Stimulated activated CD4-positive, alpha-beta T cell treated with anti-CD3 and anti-CD28 coated beads, TNF-alpha, amount 100 ng/mL, for 48 hours (primary cell): Measurements from ENCODE around the gene OPHN1.
"Not testable (repeated sequence)": the region's sequence is repeated elsewhere in the genome, so short reads cannot be mapped to it uniquely, and the experiment has no call there.

ENCODE experiments used
- DNase-seq, 3 donors: peaks; one replicate each; pipeline ENCODE4 v3.0.0-alpha.2; 2020; ENCODE audit warnings: low read depth in 3 of 3

OPHN1 gene

GRCh38 chrX:68358679-68359078, 74.6 kb downstream of the OPHN1 start:
- no peak for DNase-seq

GRCh38 chrX:68355629-68355920, 77.7 kb downstream of the OPHN1 start:
- DNase-seq, result no peak

GRCh38 chrX:68354879-68355628, 78.2 kb downstream of the OPHN1 start:
- DNase-seq, result no peak

- no peak for DNase-seq
Measured at GRCh38 chrX:68345025-68345424, 88.3 kb downstream of the OPHN1 start.

- no peak for DNase-seq
Measured at GRCh38 chrX:68343551-68343950, 89.7 kb downstream of the OPHN1 start.

GRCh38 chrX:68332201-68332731, 101.0 kb downstream of the OPHN1 start:
- DNase-seq, result no peak

- not testable (repeated sequence) for DNase-seq
Measured at GRCh38 chrX:68326841-68327240, 106.5 kb downstream of the OPHN1 start.

GRCh38 chrX:68307769-68308168, 125.5 kb downstream of the OPHN1 start:
- no peak for DNase-seq

GRCh38 chrX:68304602-68305001, 128.7 kb downstream of the OPHN1 start:
- no peak for DNase-seq

GRCh38 chrX:68299898-68300297, 133.4 kb downstream of the OPHN1 start:
- DNase-seq, result no peak

- no peak for DNase-seq
Measured at GRCh38 chrX:68292471-68292870, 140.8 kb downstream of the OPHN1 start.

GRCh38 chrX:68288127-68288526, 145.2 kb downstream of the OPHN1 start:
- no peak for DNase-seq

GRCh38 chrX:68287419-68287818, 145.9 kb downstream of the OPHN1 start:
- no peak for DNase-seq

- DNase-seq, result no peak
Measured at GRCh38 chrX:68286980-68287379, 146.3 kb downstream of the OPHN1 start.

GRCh38 chrX:68286076-68286475, 147.2 kb downstream of the OPHN1 start:
- DNase-seq, result no peak

- DNase-seq, result no peak
Measured at GRCh38 chrX:68284281-68284904, 148.9 kb downstream of the OPHN1 start.

GRCh38 chrX:68273887-68274286, 159.4 kb downstream of the OPHN1 start:
- DNase-seq, result no peak

- DNase-seq, result not testable (repeated sequence)
Measured at GRCh38 chrX:68264793-68265192, 168.5 kb downstream of the OPHN1 start.

- DNase-seq, result no peak
Measured at GRCh38 chrX:68261060-68261672, 172.1 kb downstream of the OPHN1 start.

GRCh38 chrX:68256990-68257389, 176.3 kb downstream of the OPHN1 start:
- no peak for DNase-seq

GRCh38 chrX:68254738-68255645, 178.3 kb downstream of the OPHN1 start:
- DNase-seq, result no peak

- no peak for DNase-seq
Measured at GRCh38 chrX:68252664-68253063, 180.6 kb downstream of the OPHN1 start.
